HCT116 (cell line): Measurements from ENCODE around the gene KDM5A. TPM values are rescaled to one million over a fixed set of nuclear protein-coding genes. Genes with fewer than 3 reads are reported as not detected.

Experiments used
- ATAC-seq: fragments of 200-7000 bp; cut with Tn5 transposase; 2 replicates; pipeline ENCODE4 v1.9.1; 2020; ENCODE audit warnings: mild to moderate bottlenecking, moderate library complexity
- BruUV-seq: library from RNA; stranded (reverse); fragments of 400-500 nt; replicated peaks from 2 replicates; lab custom pipeline; 2021; lab: Mats Ljungman, UMichigan
- CTCF ChIA-PET: fragments of 300-600 bp; sonication (Branson Sonifier 250); formaldehyde crosslinking; loops from one replicate; lab custom pipeline; 2021; ENCODE audit warnings: antibody characterized with exemption; lab: Charles Lee
- POLR2A ChIA-PET: fragments of 300-600, 350-600 bp; sonication (Branson Sonifier 250); formaldehyde crosslinking; loops from one replicate; lab custom pipeline; 2021; ENCODE audit warnings: antibody characterized with exemption; lab: Charles Lee
- RAD21 ChIA-PET, 2 experiments: fragments of 300-600 bp; sonication (Branson Sonifier 250); formaldehyde crosslinking; loops; one replicate each; lab custom pipeline; 2023; ENCODE audit warnings: low total read pairs in 2 of 2; ENCODE audit not compliant: uncharacterized antibody in 2 of 2, unreplicated experiment in 2 of 2, low non-redundant PET in 1 of 2; lab: Charles Lee
- DNase-seq: peaks from one replicate; pipeline ENCODE4 v3.0.0-alpha.2; 2010; ENCODE audit warnings: low read depth, low spot score
- H2AFZ ChIP-seq: fragments of 200-600 bp; shearing (Covaris generic), sonication (generic); 2 replicates; pipeline ENCODE4 v1.6.1; 2017; ENCODE audit warnings: low read depth, mixed run types, mixed read lengths, antibody characterized with exemption, low read length; ENCODE audit not compliant: poor library complexity, severe bottlenecking
- H3K27ac ChIP-seq: 2 replicates; pipeline ENCODE4 v1.5.1; 2012; ENCODE audit warnings: low read depth, low read length
- H3K27me3 ChIP-seq: fragments of 200-600 bp; sonication (generic); 2 replicates; pipeline ENCODE4 v1.6.1; 2016; ENCODE audit warnings: mixed run types, low read length, mixed read lengths; ENCODE audit not compliant: insufficient read depth
- H3K36me3 ChIP-seq, 2 experiments: fragments of 200-500 bp in 1 of 2; fragments of 200-600 bp in 1 of 2; sonication (Bioruptor generic) in 1 of 2; sonication (generic) in 1 of 2; 2 replicates each; pipeline versions ENCODE4 v1.5.1 to v1.6.1; 2014 to 2016; ENCODE audit warnings: low read length in 2 of 2, inconsistent platforms in 1 of 2, mixed read lengths in 1 of 2, mixed run types in 1 of 2; ENCODE audit not compliant: insufficient read depth in 2 of 2, control insufficient read depth in 1 of 2
- H3K4me1 ChIP-seq, 2 experiments: fragments of 200-600 bp in 1 of 2; sonication (generic) in 1 of 2; 2 replicates each; pipeline versions ENCODE4 v1.5.1 to v1.6.1; 2012 to 2017; ENCODE audit warnings: low read length in 2 of 2, inconsistent platforms in 1 of 2, mild to moderate bottlenecking in 1 of 2, mixed read lengths in 1 of 2, mixed run types in 1 of 2, moderate library complexity in 1 of 2; ENCODE audit not compliant: insufficient read depth in 2 of 2, control insufficient read depth in 1 of 2
- H3K4me2 ChIP-seq: fragments of 200-600 bp; sonication (generic); 2 replicates; pipeline ENCODE4 v1.6.1; 2017; ENCODE audit warnings: mixed run types, low read length, mixed read lengths
- H3K4me3 ChIP-seq, 2 experiments: fragments of 200-600 bp in 1 of 2; sonication (generic) in 1 of 2; replicated peaks in 1 of 2; 2 replicates each; pipeline ENCODE4 v1.5.1; 2011 to 2016; ENCODE audit warnings: low read length in 2 of 2, control low read depth in 1 of 2, low read depth in 1 of 2, mild to moderate bottlenecking in 1 of 2, mixed read lengths in 1 of 2, mixed run types in 1 of 2
- H3K79me2 ChIP-seq: fragments of 200-600 bp; sonication (generic); 2 replicates; pipeline ENCODE4 v1.6.1; 2017; ENCODE audit warnings: mild to moderate bottlenecking, mixed run types, low read length, moderate library complexity, mixed read lengths; ENCODE audit not compliant: insufficient read depth
- H3K9ac ChIP-seq: fragments of 200-600 bp; sonication (generic); 2 replicates; pipeline ENCODE4 v1.6.1; 2016; ENCODE audit warnings: low read length, mixed read lengths
- H3K9me2 ChIP-seq: fragments of 200-600 bp; sonication (generic), shearing (Covaris generic); 2 replicates; pipeline ENCODE4 v1.6.1; 2017; ENCODE audit warnings: mixed run types, mild to moderate bottlenecking, moderate library complexity; ENCODE audit not compliant: insufficient read depth
- H3K9me3 ChIP-seq, 2 experiments: fragments of 200-500 bp in 1 of 2; fragments of 200-600 bp in 1 of 2; sonication (Bioruptor generic) in 1 of 2; sonication (generic) in 1 of 2; 2 replicates each; pipeline ENCODE4 v1.6.1; 2014 to 2017; ENCODE audit warnings: low read length in 2 of 2, mixed read lengths in 2 of 2, inconsistent platforms in 1 of 2, low read depth in 1 of 2, mild to moderate bottlenecking in 1 of 2, mixed run types in 1 of 2, moderate library complexity in 1 of 2; ENCODE audit not compliant: control insufficient read depth in 1 of 2, insufficient read depth in 1 of 2
- H4K20me1 ChIP-seq: fragments of 200-600 bp; sonication (generic), shearing (Covaris generic); 2 replicates; pipeline ENCODE4 v1.6.1; 2017; ENCODE audit warnings: mixed run types, mild to moderate bottlenecking, moderate library complexity; ENCODE audit not compliant: insufficient read depth
- CBX3 ChIP-seq: IDR thresholded peaks from 2 replicates; pipeline ENCODE4 v1.6.1; 2012; ENCODE audit warnings: low read depth
- CTCF ChIP-seq, 3 experiments: fragments of 200-600 bp in 1 of 3; sonication (generic) in 1 of 3; IDR thresholded peaks in 2 of 3; conservative IDR thresholded peaks in 1 of 3; 2 replicates each; pipeline ENCODE4 v1.5.1; 2012 to 2017; ENCODE audit warnings: low read depth in 2 of 3, low read length in 2 of 3, antibody characterized with exemption in 1 of 3, borderline replicate concordance in 1 of 3, control low read depth in 1 of 3, mild to moderate bottlenecking in 1 of 3, mixed read lengths in 1 of 3, mixed run types in 1 of 3, moderate library complexity in 1 of 3; ENCODE audit not compliant: insufficient read depth in 1 of 3
- EZH2phosphoT487 ChIP-seq: fragments of 200-600 bp; IDR thresholded peaks from 2 replicates; pipeline ENCODE4 v1.6.1; 2018; ENCODE audit warnings: antibody characterized with exemption, borderline replicate concordance
- FOSL1 ChIP-seq: IDR thresholded peaks from 2 replicates; pipeline ENCODE4 v1.6.1; 2012; ENCODE audit warnings: low read depth
- JUND ChIP-seq: IDR thresholded peaks from 2 replicates; pipeline ENCODE4 v1.6.1; 2012
- SP1 ChIP-seq: IDR thresholded peaks from 2 replicates; pipeline ENCODE4 v1.6.1; 2012; ENCODE audit warnings: low read depth
- ZNF274 ChIP-seq: fragments of 200-500 bp; sonication (Bioruptor generic); IDR thresholded peaks from 2 replicates; pipeline ENCODE4 v1.6.1; 2014; ENCODE audit warnings: mild to moderate bottlenecking, low read depth, low read length, inconsistent platforms
- intact Hi-C: fragments of 100-400 bp; cut with micrococcal nuclease; formaldehyde crosslinking; loops from 2 replicates; pipeline ENCODE4 v1.10.0; 2022
- total RNA-seq: library from RNA; stranded (reverse); gene quantifications from one replicate; pipeline ENCODE4 v1.2.1, GENCODE V29; 2021; ENCODE audit not compliant: unreplicated experiment
- TF ChIP-seq, protein P1 (sequence below): IDR thresholded peaks from 2 replicates; pipeline ENCODE4 v1.6.1; 2012
- TF ChIP-seq, protein P2 (sequence below): IDR thresholded peaks from 2 replicates; pipeline ENCODE4 v1.6.1; 2012; ENCODE audit warnings: low read depth

The KDM5A gene
- total RNA-seq, 1 experiment from 2014 or later: 49.0 TPM

- ChIA-PET CTCF (no interaction called here), RAD21 (no interaction called here), POLR2A (no interaction called here)
- Histone ChIP-seq H3K36me3 (no peaks in the 10 kb centered on the region), H3K4me1 (no peaks in the 10 kb centered on the region), H3K4me2 (no peak overlapping the region), H3K4me3 (no peak overlapping the region), H4K20me1 (no peaks in the 10 kb centered on the region), H3K9ac (no peak overlapping the region), H3K27me3 (no peaks in the 10 kb centered on the region), H2AFZ (no peak overlapping the region), H3K9me2 (no peaks in the 10 kb centered on the region)
- intact Hi-C loops: no loop called here
- BruUV-seq: no TSS peak
- ATAC-seq: no peak
- TF ChIP-seq JUND (no peak), ZNF274 (no peak), SP1 (no peak), CBX3 (no peak), CTCF (IDR thresholded peaks at IDR 0.05 in 2 of 3, conservative IDR thresholded peaks at IDR 0.05 in 1 of 3; ENCODE audit: borderline replicate concordance in 1 of 3, insufficient read depth in 1 of 3, low read depth in 2 of 3, low read length in 2 of 3) (no peak), EZH2phosphoT487 (no peak), FOSL1 (no peak)
- TF ChIP-seq, protein P1, sequence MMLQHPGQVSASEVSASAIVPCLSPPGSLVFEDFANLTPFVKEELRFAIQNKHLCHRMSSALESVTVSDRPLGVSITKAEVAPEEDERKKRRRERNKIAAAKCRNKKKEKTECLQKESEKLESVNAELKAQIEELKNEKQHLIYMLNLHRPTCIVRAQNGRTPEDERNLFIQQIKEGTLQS: no peak
- TF ChIP-seq, protein P2, sequence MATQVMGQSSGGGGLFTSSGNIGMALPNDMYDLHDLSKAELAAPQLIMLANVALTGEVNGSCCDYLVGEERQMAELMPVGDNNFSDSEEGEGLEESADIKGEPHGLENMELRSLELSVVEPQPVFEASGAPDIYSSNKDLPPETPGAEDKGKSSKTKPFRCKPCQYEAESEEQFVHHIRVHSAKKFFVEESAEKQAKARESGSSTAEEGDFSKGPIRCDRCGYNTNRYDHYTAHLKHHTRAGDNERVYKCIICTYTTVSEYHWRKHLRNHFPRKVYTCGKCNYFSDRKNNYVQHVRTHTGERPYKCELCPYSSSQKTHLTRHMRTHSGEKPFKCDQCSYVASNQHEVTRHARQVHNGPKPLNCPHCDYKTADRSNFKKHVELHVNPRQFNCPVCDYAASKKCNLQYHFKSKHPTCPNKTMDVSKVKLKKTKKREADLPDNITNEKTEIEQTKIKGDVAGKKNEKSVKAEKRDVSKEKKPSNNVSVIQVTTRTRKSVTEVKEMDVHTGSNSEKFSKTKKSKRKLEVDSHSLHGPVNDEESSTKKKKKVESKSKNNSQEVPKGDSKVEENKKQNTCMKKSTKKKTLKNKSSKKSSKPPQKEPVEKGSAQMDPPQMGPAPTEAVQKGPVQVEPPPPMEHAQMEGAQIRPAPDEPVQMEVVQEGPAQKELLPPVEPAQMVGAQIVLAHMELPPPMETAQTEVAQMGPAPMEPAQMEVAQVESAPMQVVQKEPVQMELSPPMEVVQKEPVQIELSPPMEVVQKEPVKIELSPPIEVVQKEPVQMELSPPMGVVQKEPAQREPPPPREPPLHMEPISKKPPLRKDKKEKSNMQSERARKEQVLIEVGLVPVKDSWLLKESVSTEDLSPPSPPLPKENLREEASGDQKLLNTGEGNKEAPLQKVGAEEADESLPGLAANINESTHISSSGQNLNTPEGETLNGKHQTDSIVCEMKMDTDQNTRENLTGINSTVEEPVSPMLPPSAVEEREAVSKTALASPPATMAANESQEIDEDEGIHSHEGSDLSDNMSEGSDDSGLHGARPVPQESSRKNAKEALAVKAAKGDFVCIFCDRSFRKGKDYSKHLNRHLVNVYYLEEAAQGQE: no peak
- TF ChIP-seq, all 23 proteins: peak for 0
- peaks cover 6 to 7% of the 10 kb centered on the region in 2 experiments; a peak in 2 of 4 replicates for H3K9me3 ChIP-seq
- no peaks in the 10 kb centered on the region for H3K79me2 ChIP-seq
- H3K27ac ChIP-seq: no peak overlapping the region
- DNase-seq: no peak
Observed at GRCh38 chr12:240566-240965, 148.6 kb downstream of the KDM5A start.
